A204.1 (cell line): ENCODE results near the gene SRP19.
"Not testable (repeated sequence)": the region's sequence is repeated elsewhere in the genome, so short reads cannot be mapped to it uniquely, and the experiment has no call there.

Experiments
- FAIRE-seq: peaks from 2 replicates; lab custom pipeline; 2012; peaks lifted over from hg19 to GRCh38; lab: Jason Lieb, UNC

Gene SRP19

GRCh38 chr5:112860929-112861637 lies at the start of gene SRP19:
Gene SRP19 (plus strand): TSS chr5:112861287. CDS start chr5:112861377, 90 bp downstream.
- FAIRE-seq: peak; percentile 87

- no peak for FAIRE-seq
Observed at GRCh38 chr5:112812549-112812948, 48.5 kb upstream of the SRP19 start.

GRCh38 chr5:112820246-112820645 lies 40.8 kb upstream of the SRP19 start:
- FAIRE-seq: no peak

- no peak for FAIRE-seq
Observed at GRCh38 chr5:112822456-112822855, 38.6 kb upstream of the SRP19 start.

- no peak for FAIRE-seq
Observed at GRCh38 chr5:112823181-112823580, 37.9 kb upstream of the SRP19 start.

- no peak for FAIRE-seq
Observed at GRCh38 chr5:112823656-112824055, 37.4 kb upstream of the SRP19 start.

- no peak for FAIRE-seq
Observed at GRCh38 chr5:112824197-112824596, 36.9 kb upstream of the SRP19 start.

- FAIRE-seq: no peak
Observed at GRCh38 chr5:112830378-112830777, 30.7 kb upstream of the SRP19 start.

GRCh38 chr5:112833971-112834370 lies 27.1 kb upstream of the SRP19 start:
- FAIRE-seq: no peak

GRCh38 chr5:112844489-112844888 lies 16.6 kb upstream of the SRP19 start:
- no peak for FAIRE-seq

GRCh38 chr5:112846556-112846955 lies 14.5 kb upstream of the SRP19 start:
- no peak for FAIRE-seq

GRCh38 chr5:112847306-112847705 lies 13.8 kb upstream of the SRP19 start:
- FAIRE-seq: no peak

- FAIRE-seq: peak; percentile 68
Observed at GRCh38 chr5:112848116-112848811, 12.8 kb upstream of the SRP19 start.

GRCh38 chr5:112849912-112850311 lies 11.2 kb upstream of the SRP19 start:
- no peak for FAIRE-seq

- no peak for FAIRE-seq
Observed at GRCh38 chr5:112854651-112855050, 6.4 kb upstream of the SRP19 start.

- no peak for FAIRE-seq
Observed at GRCh38 chr5:112857866-112858265, 3.2 kb upstream of the SRP19 start.

- not testable (repeated sequence) for FAIRE-seq
Observed at GRCh38 chr5:112860571-112860928, 537 bp upstream of the SRP19 start.

- no peak for FAIRE-seq
Observed at GRCh38 chr5:112861638-112861985, 525 bp downstream of the SRP19 start.

- FAIRE-seq: no peak
Observed at GRCh38 chr5:112862085-112862484, 998 bp downstream of the SRP19 start.

- no peak for FAIRE-seq
Observed at GRCh38 chr5:112863549-112863948, 2.5 kb downstream of the SRP19 start.

GRCh38 chr5:112865128-112865527 lies 4.0 kb downstream of the SRP19 start:
- no peak for FAIRE-seq

GRCh38 chr5:112866739-112867138 lies 5.7 kb downstream of the SRP19 start:
- FAIRE-seq: no peak

- FAIRE-seq: no peak
Observed at GRCh38 chr5:112867411-112867810, 6.3 kb downstream of the SRP19 start.

GRCh38 chr5:112869948-112870347 lies 8.9 kb downstream of the SRP19 start:
- FAIRE-seq: no peak
